MCF 10A (cell line): ENCODE measurements around the gene GTPBP1. TPM values are rescaled to one million over a fixed set of nuclear protein-coding genes. Genes with fewer than 3 reads are reported as not detected.

Source experiments
- BruUV-seq: library from RNA; stranded (reverse); fragments of 400-500 nt; replicated peaks from 2 replicates; lab custom pipeline; 2021; lab: Mats Ljungman, UMichigan
- CTCF ChIA-PET: fragments of 300-600 bp; sonication (Branson Sonifier 250); formaldehyde crosslinking; extraction: SDS; loops from one replicate; lab custom pipeline; 2021; ENCODE audit warnings: antibody characterized with exemption, inconsistent platforms; lab: Yijun Ruan, JAX
- POLR2A ChIA-PET: fragments of 300-600, 350-650 bp; sonication (Branson Sonifier 250); formaldehyde crosslinking; extraction: SDS; loops from one replicate; lab custom pipeline; 2020; ENCODE audit warnings: antibody characterized with exemption, inconsistent platforms; lab: Yijun Ruan, JAX
- DNase-seq: peaks from one replicate; pipeline ENCODE4 v3.0.0-alpha.2; 2018; ENCODE audit not compliant: unreplicated experiment
- H3K27ac Mint-ChIP-seq: one replicate; pipeline ENCODE4 v1.8.0; 2022; ENCODE audit warnings: mild to moderate bottlenecking, low read depth, mixed read lengths; ENCODE audit not compliant: unreplicated experiment
- H3K27me3 Mint-ChIP-seq: one replicate; pipeline ENCODE4 v1.8.0; 2022; ENCODE audit warnings: mixed read lengths; ENCODE audit not compliant: insufficient read depth, unreplicated experiment
- H3K36me3 Mint-ChIP-seq: one replicate; pipeline ENCODE4 v1.8.0; 2022; ENCODE audit warnings: mild to moderate bottlenecking, moderate library complexity, mixed read lengths; ENCODE audit not compliant: insufficient read depth, unreplicated experiment
- H3K4me1 Mint-ChIP-seq: one replicate; pipeline ENCODE4 v1.8.0; 2022; ENCODE audit warnings: mixed read lengths; ENCODE audit not compliant: insufficient read depth, unreplicated experiment
- H3K4me3 Mint-ChIP-seq: one replicate; pipeline ENCODE4 v1.8.0; 2022; ENCODE audit warnings: mild to moderate bottlenecking, moderate library complexity, mixed read lengths; ENCODE audit not compliant: unreplicated experiment
- H3K9me3 Mint-ChIP-seq: one replicate; pipeline ENCODE4 v1.8.0; 2022; ENCODE audit warnings: mixed read lengths; ENCODE audit not compliant: unreplicated experiment
- CTCF ChIP-seq: fragments of 200-600 bp; IDR thresholded peaks from one replicate; pipeline ENCODE4 v1.8.0; 2022; ENCODE audit warnings: antibody characterized with exemption, mild to moderate bottlenecking; ENCODE audit not compliant: unreplicated experiment
- intact Hi-C: fragments of 100-400 bp; cut with micrococcal nuclease; formaldehyde crosslinking; loops from 2 replicates; pipeline ENCODE4 v1.14.1; 2022
- total RNA-seq: library from RNA; stranded (reverse); gene quantifications from 2 replicates; pipeline ENCODE4 v1.2.3, GENCODE V29; 2022

The GTPBP1 gene
- total RNA-seq, 1 experiment from 2014 or later: 62.5 TPM

GRCh38 chr22:38781033-38781432 lies 75.3 kb downstream of the GTPBP1 start:
- BruUV-seq: no TSS peak
- no peak for DNase-seq
- Mint-ChIP-seq H3K27me3 (no peaks in the 10 kb centered on the region), H3K4me3 (no peak overlapping the region), H3K9me3 (no peaks in the 10 kb centered on the region), H3K36me3 (peaks cover 17% of the 10 kb centered on the region), H3K4me1 (no peaks in the 10 kb centered on the region), H3K27ac (no peak overlapping the region)
- CTCF ChIA-PET: no interaction called here
- POLR2A ChIA-PET: no interaction called here
- TF ChIP-seq CTCF: no peak
- intact Hi-C loops: no loop called here

DNA sequence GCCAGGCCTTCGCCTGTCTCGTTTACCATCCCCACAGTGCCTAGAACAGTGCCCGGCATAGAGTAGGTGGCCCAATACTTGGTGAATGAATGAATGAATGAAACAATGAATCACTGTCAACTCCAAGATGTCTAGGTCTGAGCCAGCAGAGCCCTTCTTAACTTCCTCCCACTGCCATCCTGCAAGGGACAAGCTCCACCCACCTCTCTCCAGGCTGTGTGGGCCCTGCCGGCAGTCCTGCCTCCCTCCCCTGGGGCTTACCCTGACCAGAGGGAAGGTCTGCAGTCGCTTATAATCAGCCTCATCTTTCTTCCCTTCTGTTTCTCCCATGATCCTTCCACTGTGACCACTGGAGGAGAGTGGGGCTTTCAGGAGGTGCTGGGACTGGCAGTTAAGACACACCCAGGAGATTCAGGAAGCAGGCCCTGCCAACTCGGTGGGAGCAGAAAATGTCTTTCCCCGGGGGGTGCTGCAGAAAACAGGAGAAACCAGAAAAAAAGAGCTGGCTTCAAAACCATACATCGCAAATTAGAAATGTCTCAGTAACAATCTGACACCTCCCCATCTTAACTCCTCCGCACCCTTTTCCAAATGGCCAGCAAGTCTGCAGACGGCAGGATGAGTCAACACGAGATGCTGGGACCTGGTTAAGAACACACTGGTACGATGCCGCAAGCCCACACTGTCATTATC lies 76.8 kb downstream of the GTPBP1 start:
- Mint-ChIP-seq H3K27ac (no peak overlapping the region), H3K27me3 (no peaks in the 10 kb centered on the region), H3K9me3 (no peaks in the 10 kb centered on the region), H3K4me3 (no peak overlapping the region), H3K4me1 (no peaks in the 10 kb centered on the region), H3K36me3 (peaks cover 18% of the 10 kb centered on the region)
- TF ChIP-seq CTCF: no peak
- ChIA-PET CTCF (interaction anchor here (0.6 kb wide), 1 partner anchor 925 kb away, joined by 4 read pairs; no protein-coding TSS in a partner anchor), POLR2A (interaction anchor here (1.0 kb wide), 1 partner anchor 39 kb away, joined by 4 read pairs; no protein-coding TSS in a partner anchor)
- DNase-seq: no peak
- intact Hi-C loops: no loop called here
- BruUV-seq: no TSS peak

Other genes starting within 250 kb of the GTPBP1 start
- gene KDELR3, start 237.8 kb upstream of the GTPBP1 start, total RNA-seq: 6.4 and 11.5 TPM in 2 replicates
- gene DDX17, start 199.6 kb upstream of the GTPBP1 start, total RNA-seq: 322 and 422 TPM in 2 replicates
- gene DMC1, start 135.8 kb upstream of the GTPBP1 start, total RNA-seq: 0.56 and 1.4 TPM in 2 replicates
- gene FAM227A, start 49.6 kb upstream of the GTPBP1 start, total RNA-seq: 2.3 and 2.6 TPM in 2 replicates
- 40.6 and 42.1 TPM in 2 replicates for gene CBY1, start 49.3 kb upstream of the GTPBP1 start, total RNA-seq
- gene TOMM22, start 24.0 kb upstream of the GTPBP1 start, total RNA-seq: 60.4 and 71.5 TPM in 2 replicates
- 84.9 and 86.9 TPM in 2 replicates for gene JOSD1, start 5.0 kb upstream of the GTPBP1 start, total RNA-seq
- 51.9 and 66.8 TPM in 2 replicates for gene SUN2, start 50.1 kb downstream of the GTPBP1 start, total RNA-seq
- 18.3 and 30.3 TPM in 2 replicates for gene DNAL4, start 88.2 kb downstream of the GTPBP1 start, total RNA-seq
- 0.93 and 0.96 TPM in 2 replicates for gene NPTXR, start 138.1 kb downstream of the GTPBP1 start, total RNA-seq
- 22.9 and 42.1 TPM in 2 replicates for gene CBX6, start 166.3 kb downstream of the GTPBP1 start, total RNA-seq